Muscle of leg (tissue), 11 donors: Measurements from ENCODE around the gene ARFGEF2. TPM values are rescaled to one million over a fixed set of nuclear protein-coding genes. Genes with fewer than 3 reads are reported as not detected.
"Not testable (repeated sequence)": the region's sequence is repeated elsewhere in the genome, so short reads cannot be mapped to it uniquely, and the experiment has no call there.

Experiments
- DNase-seq: peaks from one replicate; pipeline ENCODE4 v3.0.0; 2013
- H3K27ac ChIP-seq: one replicate; pipeline ENCODE4 v1.5.1; 2013; ENCODE audit warnings: mild to moderate bottlenecking, low read length, control low read depth
- H3K27me3 ChIP-seq: one replicate; pipeline ENCODE4 v1.6.1; 2013; ENCODE audit warnings: low read length; ENCODE audit not compliant: control insufficient read depth, insufficient read depth
- H3K36me3 ChIP-seq: one replicate; pipeline ENCODE4 v1.6.1; 2013; ENCODE audit warnings: low read length; ENCODE audit not compliant: control insufficient read depth, insufficient read depth
- H3K4me1 ChIP-seq: one replicate; pipeline ENCODE4 v1.6.1; 2013; ENCODE audit warnings: low read length; ENCODE audit not compliant: control insufficient read depth, insufficient read depth
- H3K4me3 ChIP-seq: one replicate; pipeline ENCODE4 v1.5.1; 2013; ENCODE audit warnings: low read length, control low read depth
- H3K9me3 ChIP-seq: replicated peaks from 2 replicates; pipeline ENCODE4 v1.6.1; 2013; ENCODE audit warnings: low read depth, low read length; ENCODE audit not compliant: control insufficient read depth
- WGBS: methylation state at CpG from one replicate; pipeline ENCODE4 v1.1.5; 2013; ENCODE audit warnings: missing lambda C conversion rate; ENCODE audit not compliant: insufficient coverage; 5-methylcytosine and 5-hydroxymethylcytosine counted together
- polyA plus RNA-seq, 8 donors: library from polyadenylated mRNA; unstranded; fragments of 120-200 nt; gene quantifications; one replicate each; pipeline versions ENCODE4 v1.2.1 to v1.2.3, GENCODE V29; 2013; ENCODE audit warnings: inconsistent platforms in 1 of 8, low replicate concordance in 1 of 8; ENCODE audit not compliant: insufficient read length in 8 of 8, insufficient read depth in 1 of 8
- total RNA-seq: library from RNA; stranded (reverse); fragments of 120-200 nt; gene quantifications from one replicate; pipeline ENCODE4 v1.2.4, GENCODE V29; 2013

ARFGEF2 gene
- total and polyA plus RNA-seq, 9 donors, result 10.2 to 16.8 (median 12.8) TPM

DNA sequence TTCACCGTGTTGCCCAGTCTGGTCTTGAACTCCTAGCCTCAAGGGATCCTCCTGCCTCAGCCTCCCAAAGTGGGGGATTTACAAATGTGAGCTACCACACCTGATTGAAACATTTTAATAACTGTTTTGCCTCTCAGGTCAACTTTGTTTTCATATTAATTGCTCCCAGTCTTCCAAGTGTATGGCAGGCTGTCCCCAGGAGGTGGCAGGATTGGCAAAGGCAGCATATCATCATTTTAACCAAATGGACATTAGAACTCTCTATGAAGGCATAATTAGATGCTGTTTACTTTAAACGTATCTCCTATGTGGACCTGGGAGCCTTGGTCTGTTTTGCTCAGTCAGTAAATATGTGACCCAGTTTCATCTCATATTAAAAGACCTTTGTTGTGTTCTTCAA, 65.4 kb downstream of the ARFGEF2 start:
- H3K36me3 ChIP-seq, result peaks cover 73% of the 10 kb centered on the region
- 100% methylated on average over 1 of the region's 2 CpGs for whole genome bisulfite sequencing
- no peak for DNase-seq
- H3K27ac ChIP-seq, result no peak overlapping the region
- no peak overlapping the region for H3K4me3 ChIP-seq
- no peaks in the 10 kb centered on the region for H3K27me3 ChIP-seq
- no peaks in the 10 kb centered on the region for H3K9me3 ChIP-seq
- no peaks in the 10 kb centered on the region for H3K4me1 ChIP-seq

DNA sequence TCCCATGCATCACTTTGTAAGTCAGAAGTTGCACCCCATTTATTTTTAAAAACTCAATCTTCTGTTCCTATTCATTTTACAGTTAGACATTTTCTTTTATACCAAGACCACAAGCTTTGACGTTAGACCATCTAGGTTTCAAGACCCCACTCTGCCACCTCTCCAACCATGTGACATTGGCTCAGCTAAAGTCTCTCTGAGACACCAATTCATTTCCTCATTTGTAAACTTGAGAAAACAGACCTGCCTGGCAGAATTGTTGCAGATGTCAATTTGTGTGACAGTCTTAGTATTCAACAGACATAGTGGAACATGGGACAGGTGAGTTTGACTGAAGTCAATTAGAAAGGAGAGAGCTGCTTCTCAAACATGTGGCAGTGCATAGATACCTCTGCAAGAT, 69.0 kb downstream of the ARFGEF2 start:
- no peak overlapping the region for H3K4me3 ChIP-seq
- peaks cover 70% of the 10 kb centered on the region for H3K36me3 ChIP-seq
- DNase-seq, result no peak
- no peaks in the 10 kb centered on the region for H3K9me3 ChIP-seq
- no peaks in the 10 kb centered on the region for H3K4me1 ChIP-seq
- 75% methylated on average over 1 of the region's 1 CpG for WGBS
- H3K27me3 ChIP-seq, result no peaks in the 10 kb centered on the region
- H3K27ac ChIP-seq, result no peak overlapping the region

GRCh38 chr20:48995589-48995988, 74.1 kb downstream of the ARFGEF2 start:
- no peak for DNase-seq
- Histone ChIP-seq H3K4me3 (no peak overlapping the region), H3K36me3 (peaks cover 63% of the 10 kb centered on the region), H3K4me1 (no peaks in the 10 kb centered on the region), H3K9me3 (no peaks in the 10 kb centered on the region), H3K27ac (no peak overlapping the region), H3K27me3 (no peaks in the 10 kb centered on the region)
- 88% methylated on average over 2 of the region's 4 CpGs for WGBS

DNA sequence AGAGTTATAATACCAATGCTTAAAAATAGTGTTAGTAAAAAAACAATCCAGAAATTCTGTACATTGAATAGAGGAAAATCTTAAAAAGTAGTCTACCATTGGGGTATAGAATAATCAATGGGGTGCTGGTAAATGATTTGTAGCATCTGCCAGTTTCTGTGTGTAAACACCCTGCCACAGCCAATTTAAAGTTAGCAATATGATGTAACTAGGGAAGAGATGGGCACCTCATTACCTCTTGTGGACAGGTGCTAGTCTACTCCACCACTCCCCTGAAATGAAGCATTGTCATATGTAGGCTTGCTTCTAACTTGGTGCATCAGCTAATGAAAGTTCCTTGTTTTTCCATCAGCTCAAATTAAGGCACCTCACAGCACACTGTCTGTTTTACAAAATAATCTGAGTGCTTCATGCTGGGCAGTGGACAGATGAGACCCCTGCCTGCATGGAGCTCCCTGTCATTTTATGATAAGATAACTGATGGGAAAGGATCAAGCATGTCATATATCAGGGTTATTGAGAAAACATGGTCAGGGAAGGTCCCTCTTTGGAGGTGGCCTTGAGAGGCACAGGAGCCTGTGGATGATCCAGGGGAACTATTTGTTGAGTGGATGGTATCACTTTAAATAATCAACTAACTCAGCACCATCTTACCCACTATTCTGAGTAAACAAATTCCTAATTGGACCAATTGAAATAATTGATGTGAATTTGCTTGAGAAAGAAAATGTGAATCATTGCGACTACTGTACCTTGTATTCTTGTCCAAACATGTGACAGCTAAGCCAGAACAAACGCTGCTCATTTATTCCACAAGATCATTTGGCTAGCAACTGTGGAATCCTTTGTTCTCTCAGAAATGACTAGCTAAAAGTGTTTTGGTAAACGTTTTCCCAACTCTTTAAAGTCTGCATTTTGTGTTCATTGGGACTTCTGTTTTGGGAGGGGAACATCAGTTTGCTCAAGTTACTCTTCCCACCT, 78.7 kb downstream of the ARFGEF2 start:
- peaks cover 45% of the 10 kb centered on the region for H3K36me3 ChIP-seq
- peak; percentile 56 for DNase-seq
- WGBS, result no CpG with 5 or more reads among the region's 3 CpGs

GRCh38 chr20:49001741-49002140, 80.2 kb downstream of the ARFGEF2 start:
- H3K36me3 ChIP-seq, result peaks cover 44% of the 10 kb centered on the region
- no peak overlapping the region for H3K27ac ChIP-seq
- no peak for DNase-seq
- no peaks in the 10 kb centered on the region for H3K4me1 ChIP-seq
- no peaks in the 10 kb centered on the region for H3K27me3 ChIP-seq
- H3K4me3 ChIP-seq, result no peak overlapping the region
- WGBS, result no CpG with 5 or more reads among the region's 7 CpGs
- no peaks in the 10 kb centered on the region for H3K9me3 ChIP-seq

More for the DNA sequence above, 78.7 kb downstream of the ARFGEF2 start:
- H3K4me1 ChIP-seq, result no peaks in the 10 kb centered on the region
- H3K27me3 ChIP-seq, result no peaks in the 10 kb centered on the region
- no peaks in the 10 kb centered on the region for H3K9me3 ChIP-seq
- H3K4me3 ChIP-seq, result no peak overlapping the region
- no peak overlapping the region for H3K27ac ChIP-seq

DNA sequence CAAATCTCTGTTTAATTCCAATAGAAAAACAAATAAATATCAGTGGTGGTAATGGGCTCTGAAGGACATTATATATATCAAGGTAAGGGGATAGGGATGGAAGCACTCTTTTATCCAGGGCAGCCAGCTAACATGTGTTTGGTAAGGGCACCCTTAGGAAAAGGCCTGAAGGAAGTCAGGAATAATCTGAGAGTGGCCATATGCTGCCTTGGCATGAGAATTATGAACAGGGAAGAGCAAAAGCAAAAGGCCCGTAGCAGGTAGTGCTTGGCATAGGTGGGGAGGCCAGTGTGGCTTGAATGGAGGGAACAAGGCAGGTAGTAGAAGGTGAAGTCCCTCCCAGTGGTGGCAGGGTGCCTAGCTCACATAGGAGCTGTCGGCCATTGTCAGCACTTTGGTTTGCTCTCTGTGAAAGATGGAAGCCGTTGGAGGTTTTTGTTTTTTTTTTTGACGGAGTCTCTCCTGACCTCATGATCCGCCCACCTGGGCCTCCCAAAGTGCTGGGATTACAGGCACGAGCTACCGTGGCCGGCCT, 85.0 kb downstream of the ARFGEF2 start:
- no peaks in the 10 kb centered on the region for H3K4me1 ChIP-seq
- peaks cover 37% of the 10 kb centered on the region for H3K36me3 ChIP-seq
- DNase-seq, result no peak
- no peaks in the 10 kb centered on the region for H3K27me3 ChIP-seq
- no peak overlapping the region for H3K4me3 ChIP-seq
- no peak overlapping the region for H3K27ac ChIP-seq
- no peaks in the 10 kb centered on the region for H3K9me3 ChIP-seq
- WGBS, result 81% methylated on average over 7 of the region's 8 CpGs

DNA sequence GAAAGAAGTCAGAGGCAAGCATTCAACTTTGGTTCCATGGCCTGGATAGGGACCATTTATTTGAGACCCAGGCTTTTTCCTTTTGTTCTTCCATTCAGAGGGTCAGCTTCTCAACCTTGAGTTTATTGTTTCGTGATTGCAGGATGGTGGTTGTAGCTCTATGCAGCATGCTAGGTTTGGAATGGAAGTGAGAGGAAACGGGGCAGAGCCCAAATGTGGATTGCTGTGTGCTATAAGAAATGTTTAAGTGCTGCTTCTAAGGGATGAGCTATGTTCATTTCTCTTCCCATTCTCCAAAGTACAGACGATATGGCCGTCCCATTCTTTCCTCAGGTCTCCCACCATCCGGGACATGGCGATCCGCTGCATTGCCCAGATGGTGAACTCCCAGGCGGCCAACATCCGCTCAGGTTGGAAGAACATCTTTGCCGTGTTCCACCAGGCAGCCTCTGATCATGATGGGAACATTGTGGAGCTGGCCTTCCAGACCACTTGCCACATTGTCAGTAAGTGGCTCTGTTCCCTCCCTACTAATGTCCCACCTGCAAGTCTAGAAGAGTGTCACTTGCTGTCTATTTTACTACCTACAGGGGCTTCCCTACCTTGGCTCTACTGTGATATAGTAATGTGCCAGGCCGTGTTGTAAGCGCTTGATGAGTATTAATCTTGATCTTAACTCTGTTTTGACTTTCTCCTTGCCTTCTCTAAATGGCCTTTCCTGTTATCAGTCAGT, 88.6 kb downstream of the ARFGEF2 start:
- Histone ChIP-seq H3K9me3 (no peaks in the 10 kb centered on the region), H3K27ac (no peak overlapping the region), H3K27me3 (no peaks in the 10 kb centered on the region), H3K4me1 (no peaks in the 10 kb centered on the region), H3K4me3 (no peak overlapping the region), H3K36me3 (peaks cover 53% of the 10 kb centered on the region)
- WGBS, result 88% methylated on average over 6 of the region's 12 CpGs
- no peak for DNase-seq

DNA sequence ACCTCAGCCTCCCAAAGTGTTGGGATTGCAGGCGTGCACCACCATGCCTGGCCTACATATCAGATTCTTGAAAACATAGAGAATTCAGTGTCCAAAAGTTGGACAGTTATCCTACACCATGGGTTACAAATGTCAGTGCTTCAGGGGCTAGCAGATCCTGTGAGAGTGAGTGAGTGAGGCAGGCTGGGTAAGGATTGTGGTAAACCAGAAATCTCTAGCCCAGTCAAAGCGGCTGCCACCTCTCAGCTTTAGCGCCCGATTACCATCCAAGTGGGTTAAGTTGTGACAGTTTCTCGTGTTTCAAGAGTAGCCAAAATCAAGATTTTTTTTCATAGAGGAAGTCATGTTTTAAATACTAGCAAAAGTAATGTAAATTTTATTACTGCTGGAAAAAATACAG, 102.7 kb downstream of the ARFGEF2 start:
- H3K9me3 ChIP-seq, result no peaks in the 10 kb centered on the region
- WGBS, result 100% methylated on average over 1 of the region's 5 CpGs

DNA sequence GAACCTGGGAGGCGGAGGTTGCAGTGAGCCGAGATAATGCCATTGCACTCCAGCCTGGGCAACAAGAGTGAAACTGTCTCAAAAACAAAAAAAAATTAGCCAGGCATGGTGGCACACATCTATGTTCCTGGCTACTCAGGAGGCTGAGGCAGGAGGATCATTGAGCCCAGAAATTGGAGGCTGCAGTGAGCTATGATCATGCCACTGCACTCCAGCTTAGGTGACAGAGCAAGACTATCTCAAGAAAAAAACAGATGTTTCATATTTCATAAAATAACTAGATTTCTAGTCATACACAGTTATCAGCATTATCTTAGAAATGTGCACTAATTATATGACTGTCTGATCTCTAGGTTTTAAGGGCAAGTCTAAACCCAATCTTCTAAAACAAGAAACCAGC, 106.7 kb downstream of the ARFGEF2 start:
- H3K27ac ChIP-seq, H3K4me1 ChIP-seq, DNase-seq, H3K4me3 ChIP-seq, H3K27me3 ChIP-seq, H3K9me3 ChIP-seq: not testable (repeated sequence)
- H3K36me3 ChIP-seq, result peaks cover 53% of the 10 kb centered on the region
- 100% methylated on average over 2 of the region's 2 CpGs for WGBS

More for the DNA sequence above, 102.7 kb downstream of the ARFGEF2 start:
- no peak overlapping the region for H3K4me3 ChIP-seq
- no peaks in the 10 kb centered on the region for H3K4me1 ChIP-seq
- no peak for DNase-seq
- H3K36me3 ChIP-seq, result peaks cover 47% of the 10 kb centered on the region
- no peak overlapping the region for H3K27ac ChIP-seq
- no peaks in the 10 kb centered on the region for H3K27me3 ChIP-seq

- H3K9me3 ChIP-seq, result no peaks in the 10 kb centered on the region
- H3K4me1 ChIP-seq, result no peaks in the 10 kb centered on the region
- H3K36me3 ChIP-seq, result peaks cover 55% of the 10 kb centered on the region
- H3K4me3 ChIP-seq, result no peak overlapping the region
- DNase-seq, result no peak
- WGBS, result no CpG with 5 or more reads among the region's 2 CpGs
- H3K27ac ChIP-seq, result no peak overlapping the region
- H3K27me3 ChIP-seq, result no peaks in the 10 kb centered on the region
Observed at GRCh38 chr20:49028684-49029083, 107.2 kb downstream of the ARFGEF2 start.
